Fibroblast of mammary gland (primary cell): ENCODE data around the gene CSNK1E.

Source experiments
- DNase-seq: peaks from one replicate; pipeline ENCODE4 v3.0.0-alpha.2; 2010; ENCODE audit warnings: low read depth
- H3K4me3 ChIP-seq: 2 replicates; pipeline ENCODE4 v1.5.1; 2011; ENCODE audit warnings: low read depth, mild to moderate bottlenecking, low read length, moderate library complexity; ENCODE audit not compliant: control insufficient read depth
- TF ChIP-seq, protein P1 (sequence below): conservative IDR thresholded peaks from 2 replicates; pipeline ENCODE4 v1.5.1; 2011; ENCODE audit warnings: low read depth, low read length, inconsistent platforms; ENCODE audit not compliant: control insufficient read depth, insufficient read depth

The CSNK1E gene

GRCh38 chr22:38325587-38325986 lies 8.4 kb upstream of the CSNK1E start:
- TF ChIP-seq, protein P1, sequence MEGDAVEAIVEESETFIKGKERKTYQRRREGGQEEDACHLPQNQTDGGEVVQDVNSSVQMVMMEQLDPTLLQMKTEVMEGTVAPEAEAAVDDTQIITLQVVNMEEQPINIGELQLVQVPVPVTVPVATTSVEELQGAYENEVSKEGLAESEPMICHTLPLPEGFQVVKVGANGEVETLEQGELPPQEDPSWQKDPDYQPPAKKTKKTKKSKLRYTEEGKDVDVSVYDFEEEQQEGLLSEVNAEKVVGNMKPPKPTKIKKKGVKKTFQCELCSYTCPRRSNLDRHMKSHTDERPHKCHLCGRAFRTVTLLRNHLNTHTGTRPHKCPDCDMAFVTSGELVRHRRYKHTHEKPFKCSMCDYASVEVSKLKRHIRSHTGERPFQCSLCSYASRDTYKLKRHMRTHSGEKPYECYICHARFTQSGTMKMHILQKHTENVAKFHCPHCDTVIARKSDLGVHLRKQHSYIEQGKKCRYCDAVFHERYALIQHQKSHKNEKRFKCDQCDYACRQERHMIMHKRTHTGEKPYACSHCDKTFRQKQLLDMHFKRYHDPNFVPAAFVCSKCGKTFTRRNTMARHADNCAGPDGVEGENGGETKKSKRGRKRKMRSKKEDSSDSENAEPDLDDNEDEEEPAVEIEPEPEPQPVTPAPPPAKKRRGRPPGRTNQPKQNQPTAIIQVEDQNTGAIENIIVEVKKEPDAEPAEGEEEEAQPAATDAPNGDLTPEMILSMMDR: no peak
- no peak for DNase-seq
- no peak overlapping the region for H3K4me3 ChIP-seq

GRCh38 chr22:38320605-38321402 lies 3.6 kb upstream of the CSNK1E start:
- no peak for DNase-seq
- TF ChIP-seq, protein P1: no peak
- H3K4me3 ChIP-seq: no peak overlapping the region

- H3K4me3 ChIP-seq: no peak overlapping the region
- TF ChIP-seq, protein P1: no peak
- no peak for DNase-seq
Observed at GRCh38 chr22:38318792-38319773, 1.9 kb upstream of the CSNK1E start.

DNA sequence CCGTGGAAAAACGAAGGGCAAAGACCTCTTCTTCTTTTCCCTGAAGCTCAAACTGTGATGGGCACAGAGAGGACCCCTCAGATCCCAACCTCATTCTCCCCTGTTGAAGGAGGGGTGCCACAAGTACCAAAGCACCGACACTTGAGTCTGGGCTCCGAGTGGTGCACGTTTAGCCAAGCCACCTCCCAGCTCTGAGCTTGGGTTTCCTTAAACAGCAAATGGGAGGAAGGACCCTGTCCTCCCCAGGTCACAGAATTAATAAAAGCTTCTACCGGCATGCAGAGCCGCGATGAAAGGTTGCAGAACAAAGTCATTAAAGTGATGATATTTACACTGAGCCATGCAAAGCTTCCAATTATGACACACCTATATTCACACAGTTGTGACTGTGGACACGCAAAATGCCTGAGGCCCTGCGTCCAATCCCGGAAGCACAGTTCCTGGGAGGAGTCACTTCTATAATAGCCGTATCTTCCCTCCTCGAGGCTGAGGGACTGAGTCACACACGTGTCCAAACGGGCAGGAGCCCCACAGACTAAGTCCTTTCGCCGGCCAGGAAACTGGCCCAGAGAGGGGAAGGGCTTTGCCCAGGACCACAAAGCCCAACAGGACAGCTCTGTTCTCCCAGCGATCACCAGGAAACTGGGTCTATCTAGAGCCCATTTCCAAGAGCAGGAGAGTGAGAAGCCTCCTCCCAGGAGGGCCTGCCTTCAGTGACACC lies 922 bp upstream of the CSNK1E start:
- peak; percentile 92 for DNase-seq
- TF ChIP-seq, protein P1: no peak
- peak overlapping the region; percentile 53 for H3K4me3 ChIP-seq

- peak; percentile 56 for DNase-seq
- H3K4me3 ChIP-seq: peak overlapping the region; percentile 92
- TF ChIP-seq, protein P1: no peak
Observed at GRCh38 chr22:38316364-38317121, 690 bp downstream of the CSNK1E start.
